Measurements from ENCODE around the gene KLF5. TPM values are rescaled to one million over a fixed set of nuclear protein-coding genes. Genes with fewer than 3 reads are reported as not detected.

The KLF5 gene
- total and polyA plus RNA-seq, 10 donors: 0.74 to 5.4 (median 1.3) TPM

DNA sequence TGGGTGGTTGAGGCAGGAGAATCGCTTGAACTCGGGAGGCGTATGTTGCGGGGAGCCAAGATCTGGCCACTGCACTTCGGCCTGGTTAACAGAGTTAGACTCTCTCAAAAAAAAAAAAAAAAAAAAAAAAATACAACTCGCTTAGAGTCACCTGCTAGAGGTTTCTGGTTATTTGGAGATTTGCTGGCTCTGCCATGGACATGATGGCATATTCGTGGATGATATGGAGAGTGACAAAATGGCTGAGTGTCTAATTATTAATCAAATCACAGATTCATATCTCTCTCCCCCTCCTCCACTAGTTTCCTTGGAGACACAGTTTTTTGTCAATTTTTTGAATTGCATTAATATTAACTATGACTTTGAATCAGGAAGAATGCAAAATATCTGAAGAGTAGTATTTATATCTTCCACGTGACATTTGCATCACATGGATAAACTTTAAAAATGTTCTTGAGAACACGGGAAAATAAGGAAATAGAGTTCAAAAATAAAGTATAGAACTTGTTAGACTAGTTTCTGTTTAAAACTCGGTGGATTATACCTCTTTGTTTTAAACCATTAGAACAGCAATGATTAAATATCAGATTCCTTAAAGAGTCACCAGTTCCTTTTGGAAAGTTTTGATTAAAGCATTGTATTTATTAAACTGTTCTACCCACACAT lies 47.8 kb downstream of the KLF5 start:
- 79 to 89% (median 85%) methylated on average over 10 of the region's 10 CpGs for WGBS, 5 donors
- intact Hi-C loops (cut with DNase I; ENCODE audit: low total_unique reads): no loop called here
- no peaks in the 10 kb centered on the region for H3K36me3 ChIP-seq
- no peaks in the 10 kb centered on the region for H3K4me1 ChIP-seq
- no peak overlapping the region for H3K4me3 ChIP-seq
- DNase-seq: no peak
- H3K9me3 ChIP-seq: no peaks in the 10 kb centered on the region
- TF ChIP-seq POLR2A (IDR thresholded peaks at IDR 0.05) (no peak), POLR2AphosphoS5 (IDR thresholded peaks at IDR 0.05) (no peak)
- TF ChIP-seq, protein P1, sequence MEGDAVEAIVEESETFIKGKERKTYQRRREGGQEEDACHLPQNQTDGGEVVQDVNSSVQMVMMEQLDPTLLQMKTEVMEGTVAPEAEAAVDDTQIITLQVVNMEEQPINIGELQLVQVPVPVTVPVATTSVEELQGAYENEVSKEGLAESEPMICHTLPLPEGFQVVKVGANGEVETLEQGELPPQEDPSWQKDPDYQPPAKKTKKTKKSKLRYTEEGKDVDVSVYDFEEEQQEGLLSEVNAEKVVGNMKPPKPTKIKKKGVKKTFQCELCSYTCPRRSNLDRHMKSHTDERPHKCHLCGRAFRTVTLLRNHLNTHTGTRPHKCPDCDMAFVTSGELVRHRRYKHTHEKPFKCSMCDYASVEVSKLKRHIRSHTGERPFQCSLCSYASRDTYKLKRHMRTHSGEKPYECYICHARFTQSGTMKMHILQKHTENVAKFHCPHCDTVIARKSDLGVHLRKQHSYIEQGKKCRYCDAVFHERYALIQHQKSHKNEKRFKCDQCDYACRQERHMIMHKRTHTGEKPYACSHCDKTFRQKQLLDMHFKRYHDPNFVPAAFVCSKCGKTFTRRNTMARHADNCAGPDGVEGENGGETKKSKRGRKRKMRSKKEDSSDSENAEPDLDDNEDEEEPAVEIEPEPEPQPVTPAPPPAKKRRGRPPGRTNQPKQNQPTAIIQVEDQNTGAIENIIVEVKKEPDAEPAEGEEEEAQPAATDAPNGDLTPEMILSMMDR (IDR thresholded peaks at IDR 0.05 in 8 of 11, conservative IDR thresholded peaks at IDR 0.05 in 3 of 11): no peak
- no peak overlapping the region for H3K27ac ChIP-seq
- no peaks in the 10 kb centered on the region for H3K27me3 ChIP-seq (replicated peaks in 1 of 7)

DNA sequence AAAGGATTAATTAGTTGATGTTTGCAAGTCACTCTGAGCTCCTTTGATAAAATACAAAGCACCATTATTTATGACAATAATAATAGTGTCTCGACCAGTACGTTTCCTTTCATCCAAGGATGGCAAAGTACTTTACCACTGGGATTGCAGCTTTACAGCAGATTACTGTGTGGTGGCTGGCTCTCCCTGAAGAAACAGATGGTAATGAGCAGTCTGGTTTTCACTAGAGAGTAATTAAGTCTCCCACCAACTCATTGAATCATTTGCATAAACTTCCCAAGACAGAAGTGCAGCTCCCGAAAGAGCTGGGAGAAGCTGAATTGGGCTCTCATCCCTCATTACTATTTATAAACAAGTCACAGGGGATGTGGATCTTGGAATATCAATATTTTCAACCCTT lies 48.7 kb downstream of the KLF5 start:
- Histone ChIP-seq H3K36me3 (no peaks in the 10 kb centered on the region), H3K27me3 (replicated peaks in 1 of 7) (no peaks in the 10 kb centered on the region), H3K9me3 (no peaks in the 10 kb centered on the region), H3K27ac (no peak overlapping the region), H3K4me3 (no peak overlapping the region), H3K4me1 (no peaks in the 10 kb centered on the region)
- no peak for DNase-seq
- TF ChIP-seq POLR2A (IDR thresholded peaks at IDR 0.05) (no peak), POLR2AphosphoS5 (IDR thresholded peaks at IDR 0.05) (no peak)
- TF ChIP-seq, protein P1 (IDR thresholded peaks at IDR 0.05 in 8 of 11, conservative IDR thresholded peaks at IDR 0.05 in 3 of 11): no peak
- intact Hi-C loops (cut with DNase I; ENCODE audit: low total_unique reads): no loop called here
- 68 to 88% (median 78%) methylated on average over 3 of the region's 3 CpGs for WGBS, 5 donors

DNA sequence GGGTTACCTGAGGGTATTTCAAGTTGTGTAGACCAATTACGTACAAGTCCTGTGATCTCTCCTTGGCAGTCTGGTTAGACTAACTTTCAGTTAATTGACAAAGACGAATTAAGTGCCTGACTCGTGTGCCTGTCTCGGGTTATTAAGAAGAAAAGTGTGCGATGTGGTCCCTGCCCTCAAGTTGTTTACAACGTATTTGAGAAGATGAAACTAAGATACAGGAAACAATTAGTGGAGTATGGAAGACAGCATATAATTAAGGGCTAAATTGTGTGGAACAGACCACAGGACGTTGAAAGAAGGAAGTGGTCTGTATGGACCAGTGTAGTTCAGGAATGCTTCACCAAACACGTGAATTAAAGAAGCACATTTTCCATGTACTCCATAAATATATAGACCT lies 49.2 kb downstream of the KLF5 start:
- Histone ChIP-seq H3K4me3 (no peak overlapping the region), H3K4me1 (no peaks in the 10 kb centered on the region), H3K27me3 (replicated peaks in 1 of 7) (no peaks in the 10 kb centered on the region), H3K36me3 (no peaks in the 10 kb centered on the region), H3K27ac (no peak overlapping the region), H3K9me3 (no peaks in the 10 kb centered on the region)
- WGBS, 5 donors: 40 to 54% (median 45%) methylated on average over 8 of the region's 8 CpGs
- TF ChIP-seq POLR2A (IDR thresholded peaks at IDR 0.05) (no peak), POLR2AphosphoS5 (IDR thresholded peaks at IDR 0.05) (no peak)
- TF ChIP-seq, protein P1 (IDR thresholded peaks at IDR 0.05 in 8 of 11, conservative IDR thresholded peaks at IDR 0.05 in 3 of 11): no peak
- DNase-seq: no peak
- intact Hi-C loops (cut with DNase I; ENCODE audit: low total_unique reads): no loop called here

DNA sequence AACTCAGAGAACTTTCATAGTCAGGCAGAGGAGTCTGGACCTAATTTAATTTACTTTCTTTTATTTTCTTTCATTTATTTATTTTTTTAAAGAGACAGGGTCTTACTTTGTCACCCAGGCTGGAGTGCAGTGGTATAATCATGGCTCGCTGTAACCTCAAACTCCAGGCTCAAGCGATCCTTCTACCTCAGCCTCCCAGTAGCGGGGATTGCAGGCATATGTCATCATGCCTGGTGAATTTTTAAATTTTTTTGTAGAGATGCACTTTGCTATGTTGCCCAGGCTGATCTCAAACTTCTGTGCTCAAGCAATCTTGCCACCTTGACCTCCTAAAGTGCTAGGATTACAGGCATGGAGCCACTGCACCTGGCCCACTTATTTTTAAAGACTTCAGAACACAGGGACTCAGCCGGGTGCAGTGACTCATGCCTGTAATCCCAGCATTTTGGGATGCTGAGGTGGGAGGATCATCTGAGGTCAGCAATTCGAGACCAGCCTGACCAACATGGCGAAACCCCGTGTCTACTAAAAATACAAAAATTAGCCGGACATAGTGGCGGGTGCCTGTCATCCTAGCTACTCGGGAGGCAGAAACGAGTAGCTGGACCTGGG lies 50.6 kb downstream of the KLF5 start:
- TF ChIP-seq POLR2A (IDR thresholded peaks at IDR 0.05) (no peak), POLR2AphosphoS5 (IDR thresholded peaks at IDR 0.05) (no peak)
- TF ChIP-seq, protein P1 (IDR thresholded peaks at IDR 0.05 in 8 of 11, conservative IDR thresholded peaks at IDR 0.05 in 3 of 11): no peak
- 86 to 95% (median 92%) methylated on average over 11 of the region's 11 CpGs for WGBS, 5 donors
- intact Hi-C loops (cut with DNase I; ENCODE audit: low total_unique reads): no loop called here
- Histone ChIP-seq H3K27ac (no peak overlapping the region), H3K4me1 (no peaks in the 10 kb centered on the region), H3K9me3 (no peaks in the 10 kb centered on the region), H3K4me3 (no peak overlapping the region), H3K36me3 (no peaks in the 10 kb centered on the region), H3K27me3 (replicated peaks in 1 of 7) (no peaks in the 10 kb centered on the region)
- DNase-seq: no peak

Data from spleen (tissue), 11 donors.